Stimulated activated CD4-positive, alpha-beta T cell treated with anti-CD3 and anti-CD28 coated beads, Interleukin-1b, Interleukin-23, amount 100 ng/mL, for 4 hours (primary cell): ENCODE results near the gene GCNT2.
"Not testable (repeated sequence)": the region's sequence is repeated elsewhere in the genome, so short reads cannot be mapped to it uniquely, and the experiment has no call there.

Experiments
- DNase-seq, 2 donors: peaks; one replicate each; pipeline ENCODE4 v3.0.0-alpha.2; 2020; ENCODE audit warnings: low read depth in 2 of 2

GCNT2 gene

GRCh38 chr6:10514049-10514780 is 6.9 kb upstream of the GCNT2 start:
- no peak for DNase-seq

- DNase-seq = no peak
Observed at GRCh38 chr6:10516953-10517352, 4.2 kb upstream of the GCNT2 start.

- no peak for DNase-seq
Observed at GRCh38 chr6:10518557-10519407, 2.4 kb upstream of the GCNT2 start.

- DNase-seq = not testable (repeated sequence)
Observed at GRCh38 chr6:10519408-10519697, 1.8 kb upstream of the GCNT2 start.

- DNase-seq = no peak
Observed at GRCh38 chr6:10520468-10520867, 683 bp upstream of the GCNT2 start.

GRCh38 chr6:10522929-10523573 is 1.9 kb downstream of the GCNT2 start:
- no peak for DNase-seq

GRCh38 chr6:10526156-10526555 is 5.0 kb downstream of the GCNT2 start:
- DNase-seq = no peak

- DNase-seq = no peak
Observed at GRCh38 chr6:10528158-10528981, 7.2 kb downstream of the GCNT2 start.

GRCh38 chr6:10529231-10529801 is 8.2 kb downstream of the GCNT2 start:
- DNase-seq = no peak

GRCh38 chr6:10529828-10530374 is 8.8 kb downstream of the GCNT2 start:
- not testable (repeated sequence) for DNase-seq

- DNase-seq = no peak
Observed at GRCh38 chr6:10531503-10531902, 10.4 kb downstream of the GCNT2 start.

- no peak for DNase-seq
Observed at GRCh38 chr6:10531942-10532341, 10.8 kb downstream of the GCNT2 start.

- no peak for DNase-seq
Observed at GRCh38 chr6:10532392-10532791, 11.2 kb downstream of the GCNT2 start.

- no peak for DNase-seq
Observed at GRCh38 chr6:10534419-10534762, 13.2 kb downstream of the GCNT2 start.

GRCh38 chr6:10535193-10535592 is 14.0 kb downstream of the GCNT2 start:
- DNase-seq = no peak

GRCh38 chr6:10537726-10538125 is 16.6 kb downstream of the GCNT2 start:
- DNase-seq = no peak

- no peak for DNase-seq
Observed at GRCh38 chr6:10540073-10540746, 19.1 kb downstream of the GCNT2 start.

GRCh38 chr6:10541591-10541990 is 20.4 kb downstream of the GCNT2 start:
- no peak for DNase-seq

- DNase-seq = no peak
Observed at GRCh38 chr6:10542213-10542612, 21.1 kb downstream of the GCNT2 start.

- no peak for DNase-seq
Observed at GRCh38 chr6:10543488-10543887, 22.3 kb downstream of the GCNT2 start.

- no peak for DNase-seq
Observed at GRCh38 chr6:10545482-10545881, 24.3 kb downstream of the GCNT2 start.
